Activated CD8-positive, alpha-beta T cell treated with anti-CD3 and anti-CD28 coated beads for 36 hours (primary cell): ENCODE measurements around the gene AGBL3. TPM values are rescaled to one million over a fixed set of nuclear protein-coding genes. Genes with fewer than 3 reads are reported as not detected.

ENCODE experiments used
- ATAC-seq: fragments of 200-7000 bp; cut with Tn5 transposase; one replicate; pipeline ENCODE4 v1.10.0; 2021; ENCODE audit warnings: mild to moderate bottlenecking, moderate library complexity
- CTCF ChIA-PET: fragments of 350-600 bp; sonication (Branson Sonifier 250); formaldehyde crosslinking; loops from one replicate; lab custom pipeline; 2021; ENCODE audit warnings: antibody characterized with exemption; lab: Charles Lee
- POLR2A ChIA-PET: fragments of 350-600 bp; sonication (Branson Sonifier 250); formaldehyde crosslinking; loops from one replicate; lab custom pipeline; 2021; ENCODE audit warnings: antibody characterized with exemption; lab: Charles Lee
- DNase-seq: peaks from one replicate; pipeline ENCODE4 v3.0.0-alpha.2; 2020
- H3K27ac Mint-ChIP-seq: one replicate; pipeline ENCODE4 v1.8.0; 2021; ENCODE audit warnings: mild to moderate bottlenecking, mixed read lengths
- H3K27me3 Mint-ChIP-seq: one replicate; pipeline ENCODE4 v1.8.0; 2021; ENCODE audit warnings: mixed read lengths
- H3K36me3 Mint-ChIP-seq: one replicate; pipeline ENCODE4 v1.8.0; 2021; ENCODE audit warnings: low read depth, mixed read lengths
- H3K4me1 Mint-ChIP-seq: one replicate; pipeline ENCODE4 v1.8.0; 2021; ENCODE audit warnings: low read depth, mixed read lengths
- H3K4me3 Mint-ChIP-seq: one replicate; pipeline ENCODE4 v1.8.0; 2021; ENCODE audit warnings: mild to moderate bottlenecking, moderate library complexity, mixed read lengths
- H3K9me3 Mint-ChIP-seq: one replicate; pipeline ENCODE4 v1.8.0; 2021; ENCODE audit warnings: mixed read lengths
- CTCF ChIP-seq: fragments of 200-600 bp; IDR thresholded peaks from one replicate; pipeline ENCODE4 v1.8.0; 2022; ENCODE audit warnings: antibody characterized with exemption, mild to moderate bottlenecking
- intact Hi-C: fragments of 100-400 bp; cut with micrococcal nuclease; formaldehyde crosslinking; loops from one replicate; pipeline ENCODE4 v1.10.0; 2022
- total RNA-seq, 2 experiments: library from RNA; stranded (reverse); gene quantifications; one replicate each; pipeline ENCODE4 v1.2.3, GENCODE V29; 2021

AGBL3 gene
- total RNA-seq, 2 experiments from 2014 or later, result 2.7 to 2.9 TPM

GRCh38 chr7:134985894-134986362 lies 380 bp upstream of the AGBL3 start:
- Mint-ChIP-seq H3K27me3 (no peaks in the 10 kb centered on the region), H3K9me3 (peaks cover 2% of the 10 kb centered on the region), H3K4me1 (peaks cover 31% of the 10 kb centered on the region), H3K4me3 (peak overlapping the region; percentile 97), H3K27ac (peak overlapping the region; percentile 98), H3K36me3 (peaks cover 17% of the 10 kb centered on the region)
- ATAC-seq (peak; percentile 67), DNase-seq (no peak)
- ChIA-PET POLR2A (interaction anchor here (0.7 to 3.1 kb wide), 9 partner anchors 10 to 225 kb away, joined by 3 to 22 read pairs (median 6); partner anchors contain the start of genes CYREN, TMEM140 and WDR91), CTCF (interaction anchor here (0.6 to 4.1 kb wide), 30 partner anchors 9 to 353 kb away, joined by 3 to 41 read pairs (median 4); partner anchors contain the start of genes CYREN and TMEM140)
- intact Hi-C loops, result loop anchor here (2.0 to 5.0 kb wide), 2 partner anchors 161 to 185 kb away; partner anchors contain the start of genes CYREN and TMEM140
- TF ChIP-seq CTCF, result no peak

GRCh38 chr7:134988161-134988560 lies 1.9 kb downstream of the AGBL3 start:
- ChIA-PET CTCF (interaction anchor here (1.1 to 4.1 kb wide), 7 partner anchors 25 to 530 kb away, joined by 3 to 41 read pairs (median 5); partner anchors contain the start of genes CYREN and TMEM140), POLR2A (interaction anchor here (0.7 to 2.2 kb wide), 3 partner anchors 159 to 178 kb away, joined by 3 to 5 read pairs (median 4); partner anchors contain the start of gene TMEM140)
- no peaks in the 10 kb centered on the region for H3K9me3 Mint-ChIP-seq
- peaks cover 52% of the 10 kb centered on the region for H3K4me1 Mint-ChIP-seq
- H3K27me3 Mint-ChIP-seq, result no peaks in the 10 kb centered on the region
- no peak for TF ChIP-seq CTCF
- ATAC-seq (no peak), DNase-seq (no peak)
- peaks cover 23% of the 10 kb centered on the region for H3K36me3 Mint-ChIP-seq
- intact Hi-C loops, result loop anchor here (5.0 kb wide), 1 partner anchor 159 kb away; the partner anchor contains the start of gene TMEM140
- H3K27ac Mint-ChIP-seq, result peak overlapping the region; percentile 41
- H3K4me3 Mint-ChIP-seq, result peak overlapping the region; percentile 35

- H3K9me3 Mint-ChIP-seq, result no peaks in the 10 kb centered on the region
- ATAC-seq (no peak), DNase-seq (no peak)
- H3K27ac Mint-ChIP-seq, result peak overlapping the region; percentile 90
- CTCF ChIA-PET, result interaction anchor here (0.7 to 1.3 kb wide), 3 partner anchors 103 to 177 kb away, joined by 3 to 5 read pairs (median 4); no protein-coding TSS in a partner anchor
- no peak overlapping the region for H3K4me3 Mint-ChIP-seq
- peaks cover 71% of the 10 kb centered on the region for H3K4me1 Mint-ChIP-seq
- no peaks in the 10 kb centered on the region for H3K27me3 Mint-ChIP-seq
- TF ChIP-seq CTCF, result no peak
- intact Hi-C loops, result no loop called here
- peaks cover 41% of the 10 kb centered on the region for H3K36me3 Mint-ChIP-seq
- POLR2A ChIA-PET, result interaction anchor here (0.9 to 2.9 kb wide), 6 partner anchors 156 to 219 kb away, joined by 4 to 22 read pairs (median 4); partner anchors contain the start of genes CYREN and TMEM140
Observed at GRCh38 chr7:134991469-134992339, 5.4 kb downstream of the AGBL3 start.

- intact Hi-C loops, result no loop called here
- no peak for TF ChIP-seq CTCF
- Mint-ChIP-seq H3K27me3 (no peaks in the 10 kb centered on the region), H3K9me3 (no peaks in the 10 kb centered on the region), H3K4me3 (peak overlapping the region; percentile 51), H3K27ac (peak overlapping the region; percentile 90), H3K36me3 (peaks cover 42% of the 10 kb centered on the region), H3K4me1 (peaks cover 78% of the 10 kb centered on the region)
- ChIA-PET CTCF (interaction anchor here (0.7 to 1.3 kb wide), 4 partner anchors 10 to 176 kb away, joined by 3 to 5 read pairs (median 4); no protein-coding TSS in a partner anchor), POLR2A (interaction anchor here (0.9 to 2.9 kb wide), 6 partner anchors 155 to 218 kb away, joined by 4 to 22 read pairs (median 4); partner anchors contain the start of genes CYREN and TMEM140)
- ATAC-seq (peak; percentile 79), DNase-seq (peak; percentile 70)
Observed at GRCh38 chr7:134992626-134993179, 6.4 kb downstream of the AGBL3 start.
